GM12874 (cell line): ENCODE results near the gene JDP2.

ENCODE experiments used
- TF ChIP-seq, protein P1 (sequence below): IDR thresholded peaks from 2 replicates; pipeline ENCODE4 v1.5.1; 2011; ENCODE audit warnings: low read depth, mild to moderate bottlenecking, control low read depth, low read length, moderate library complexity; ENCODE audit not compliant: insufficient read depth

The JDP2 gene

DNA sequence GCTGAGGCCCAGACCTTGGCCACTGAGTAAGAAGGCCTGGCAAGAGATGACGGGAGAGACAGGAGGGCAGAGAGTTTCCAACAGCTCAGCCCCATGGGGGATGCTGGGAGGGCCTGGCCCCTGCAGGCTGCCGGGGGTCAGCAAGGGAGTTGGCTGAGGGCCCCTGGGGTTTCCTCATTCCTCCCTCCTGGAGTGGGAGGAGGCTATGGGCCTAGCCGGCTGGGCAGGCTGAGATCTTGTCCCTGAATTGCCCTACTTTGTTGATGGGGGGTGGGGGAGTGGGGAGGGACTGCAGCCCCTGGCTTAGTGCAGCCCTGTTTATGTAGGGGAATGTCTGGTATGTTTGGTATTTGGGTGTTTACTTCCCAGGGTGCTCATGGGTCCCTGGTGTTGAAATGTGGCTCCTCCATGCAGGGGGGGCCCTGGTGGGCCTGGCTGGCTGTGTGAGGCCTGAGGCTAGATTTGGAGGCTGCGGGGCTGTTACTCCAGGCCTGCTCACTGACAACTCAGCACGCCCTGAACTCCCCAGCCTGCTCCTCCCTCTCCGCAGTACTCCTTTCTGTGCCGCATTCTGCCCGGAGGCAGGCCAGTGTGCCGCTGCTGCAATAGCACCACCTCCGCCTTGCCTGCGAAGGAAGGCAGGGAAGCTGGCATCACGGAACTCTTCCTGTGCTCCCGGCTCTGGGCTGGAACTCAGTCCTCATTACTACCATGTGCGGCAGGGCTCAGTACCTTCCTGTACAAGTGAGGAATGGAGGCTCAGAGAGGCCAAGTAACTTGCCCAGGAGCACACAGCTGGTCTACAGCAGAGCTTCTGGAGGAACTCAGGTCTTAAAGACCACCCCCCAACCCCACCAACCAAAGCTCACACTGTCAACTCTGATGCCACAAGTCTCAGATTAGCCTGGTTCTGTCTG lies 25.3 kb downstream of the JDP2 start:
- TF ChIP-seq, protein P1, sequence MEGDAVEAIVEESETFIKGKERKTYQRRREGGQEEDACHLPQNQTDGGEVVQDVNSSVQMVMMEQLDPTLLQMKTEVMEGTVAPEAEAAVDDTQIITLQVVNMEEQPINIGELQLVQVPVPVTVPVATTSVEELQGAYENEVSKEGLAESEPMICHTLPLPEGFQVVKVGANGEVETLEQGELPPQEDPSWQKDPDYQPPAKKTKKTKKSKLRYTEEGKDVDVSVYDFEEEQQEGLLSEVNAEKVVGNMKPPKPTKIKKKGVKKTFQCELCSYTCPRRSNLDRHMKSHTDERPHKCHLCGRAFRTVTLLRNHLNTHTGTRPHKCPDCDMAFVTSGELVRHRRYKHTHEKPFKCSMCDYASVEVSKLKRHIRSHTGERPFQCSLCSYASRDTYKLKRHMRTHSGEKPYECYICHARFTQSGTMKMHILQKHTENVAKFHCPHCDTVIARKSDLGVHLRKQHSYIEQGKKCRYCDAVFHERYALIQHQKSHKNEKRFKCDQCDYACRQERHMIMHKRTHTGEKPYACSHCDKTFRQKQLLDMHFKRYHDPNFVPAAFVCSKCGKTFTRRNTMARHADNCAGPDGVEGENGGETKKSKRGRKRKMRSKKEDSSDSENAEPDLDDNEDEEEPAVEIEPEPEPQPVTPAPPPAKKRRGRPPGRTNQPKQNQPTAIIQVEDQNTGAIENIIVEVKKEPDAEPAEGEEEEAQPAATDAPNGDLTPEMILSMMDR: no peak

DNA sequence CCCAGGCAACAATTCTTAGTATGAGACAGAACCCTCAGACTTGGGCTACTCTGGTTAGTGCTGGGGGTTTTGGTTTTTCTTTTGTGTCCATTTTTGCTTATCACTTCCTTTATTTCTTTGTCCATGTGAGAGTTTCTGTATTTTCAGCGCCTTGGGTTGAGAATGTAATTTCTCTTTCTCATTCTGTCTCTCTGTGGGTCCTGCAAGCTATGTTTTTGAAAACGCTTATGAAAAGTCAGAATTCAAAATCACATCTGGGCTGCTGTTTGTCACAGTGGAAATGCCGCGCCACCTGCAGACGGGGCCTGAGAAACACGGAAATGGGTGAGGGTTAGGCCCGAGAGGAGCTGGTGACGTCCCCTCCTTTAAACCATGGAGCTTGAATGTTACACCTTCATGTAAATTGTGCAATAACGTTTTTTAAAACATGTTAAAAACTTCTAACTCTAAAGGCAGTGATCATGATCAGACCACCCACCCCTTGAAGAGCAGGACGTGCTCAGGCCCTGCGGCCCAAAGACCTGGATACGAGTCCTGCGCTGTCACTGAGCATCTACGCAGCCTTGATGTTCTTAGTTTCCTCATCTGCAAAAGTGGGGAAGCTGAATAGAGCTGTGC lies 26.1 kb downstream of the JDP2 start:
- TF ChIP-seq, protein P1: peak; percentile 27; the same call in 1 of the 2 replicates

DNA sequence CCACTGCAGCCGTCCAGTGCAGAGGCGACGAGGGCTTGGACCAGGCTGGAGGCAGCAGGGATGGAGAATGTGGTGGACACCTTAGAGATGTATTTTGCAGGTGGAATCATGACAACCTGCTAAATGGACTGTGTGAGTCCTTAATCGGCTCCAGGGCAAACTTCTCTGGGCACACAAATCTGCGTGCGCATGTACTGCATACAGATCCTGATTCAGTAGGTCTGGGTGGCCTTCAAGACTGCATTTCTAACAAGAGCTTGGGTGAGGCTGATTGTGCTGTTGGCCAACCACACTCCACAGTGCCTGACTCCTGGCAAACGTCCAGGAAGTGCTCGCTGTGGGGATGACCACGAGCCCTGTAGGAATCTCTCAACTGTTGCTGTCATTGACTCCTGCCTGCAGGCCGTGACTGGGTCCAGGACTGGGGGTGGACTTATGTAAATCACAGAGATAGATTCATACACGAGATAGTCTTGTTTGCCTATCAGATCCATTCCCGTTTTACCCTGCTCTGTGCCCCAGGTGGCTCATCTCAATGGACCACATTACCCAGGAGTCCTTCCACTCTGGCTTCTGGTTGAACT lies 27.2 kb downstream of the JDP2 start:
- TF ChIP-seq, protein P1: no peak

DNA sequence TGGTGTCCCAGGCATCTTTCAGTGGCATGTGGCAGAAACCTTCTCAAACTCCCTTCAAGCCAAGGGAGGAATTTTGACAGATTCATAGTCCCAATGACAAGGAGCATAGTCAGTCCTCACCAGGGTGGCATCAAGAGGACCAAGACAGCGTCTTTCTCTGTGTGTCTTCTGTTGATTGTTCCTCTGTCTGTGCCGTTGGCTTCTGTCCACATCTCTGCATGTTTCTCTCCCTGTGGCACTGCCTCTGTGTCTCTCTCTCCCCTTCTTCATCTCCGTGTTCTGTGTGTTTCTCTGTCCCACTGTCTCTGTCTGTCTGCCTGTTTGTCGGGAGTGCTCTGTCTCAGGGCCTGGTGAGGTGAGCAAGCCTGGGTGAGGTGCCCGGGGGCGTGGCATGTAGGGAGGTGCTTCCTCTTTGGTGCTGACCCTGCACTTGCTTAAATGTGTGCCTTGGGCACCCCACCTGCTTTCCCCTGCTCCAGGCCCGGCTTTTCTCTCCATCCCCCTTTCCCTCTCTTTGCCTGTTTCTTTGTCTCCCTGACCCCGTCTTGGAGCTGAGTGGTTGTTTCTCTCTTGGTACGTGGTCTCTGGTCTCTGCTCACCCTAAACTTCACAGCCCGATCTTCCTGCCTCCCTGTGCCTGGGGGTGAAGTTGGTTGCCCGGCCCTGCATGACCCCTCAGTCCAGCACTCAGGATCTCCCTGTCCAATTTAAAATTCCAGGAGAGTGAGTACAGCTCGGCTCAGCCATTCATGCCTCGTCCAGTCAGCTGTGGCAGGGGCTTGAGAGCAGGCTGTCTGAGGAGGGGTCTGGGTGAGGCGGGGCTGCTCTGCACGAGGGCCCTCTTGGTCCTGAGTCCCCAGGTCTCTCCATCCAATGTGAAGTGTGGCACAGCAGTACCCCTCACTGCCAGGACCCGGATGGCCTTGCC lies 28.5 kb downstream of the JDP2 start:
- TF ChIP-seq, protein P1: no peak

DNA sequence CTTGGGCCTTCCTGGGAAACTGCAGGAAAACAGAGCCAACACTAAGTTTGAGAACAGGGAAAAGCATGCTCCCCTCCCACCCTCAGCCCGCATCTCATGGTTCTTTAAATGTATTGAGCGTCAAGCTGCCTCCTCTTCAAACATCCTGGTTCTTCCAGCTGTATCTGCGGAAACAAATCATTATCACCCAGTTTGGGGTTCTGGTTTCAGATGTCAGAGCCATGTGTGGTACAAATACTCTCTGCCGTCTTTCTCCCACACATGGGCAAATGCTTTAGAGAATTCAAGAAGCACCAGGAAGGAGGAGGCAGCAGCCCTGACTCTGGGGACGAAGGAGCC lies 29.1 kb downstream of the JDP2 start:
- TF ChIP-seq, protein P1: no peak

DNA sequence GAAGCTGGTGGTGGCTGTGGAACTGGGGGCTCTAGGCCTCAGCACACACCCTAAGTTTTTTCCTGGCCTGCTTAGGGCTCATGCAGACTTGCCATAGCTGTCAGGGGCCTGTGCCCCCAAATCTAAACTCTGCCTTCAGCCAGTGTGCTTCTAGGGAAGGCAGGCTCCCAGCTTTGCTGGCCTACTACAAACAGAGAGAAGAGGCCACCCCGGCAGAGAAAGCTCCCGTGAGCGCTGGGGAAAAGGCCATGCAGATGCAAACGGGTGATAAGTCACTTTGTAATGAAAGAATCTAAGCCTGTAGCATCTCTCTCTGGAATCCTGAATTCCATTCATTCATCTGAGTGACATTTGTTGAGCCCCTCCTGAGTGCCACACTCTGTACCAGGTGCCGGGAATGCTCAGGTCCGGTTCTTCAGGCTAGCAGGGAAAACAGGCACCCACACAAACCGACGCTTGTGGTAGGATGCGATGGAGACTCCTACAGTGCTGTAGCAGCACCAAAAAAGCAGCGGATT lies 29.9 kb downstream of the JDP2 start:
- TF ChIP-seq, protein P1: no peak
